ENCODE data around the gene DCAF12. TPM values are rescaled to one million over a fixed set of nuclear protein-coding genes. Genes with fewer than 3 reads are reported as not detected.
"Not testable (repeated sequence)": the region's sequence is repeated elsewhere in the genome, so short reads cannot be mapped to it uniquely, and the experiment has no call there.

Gene DCAF12
- total RNA-seq, result 13.5 and 18.8 TPM in 2 replicates

DNA sequence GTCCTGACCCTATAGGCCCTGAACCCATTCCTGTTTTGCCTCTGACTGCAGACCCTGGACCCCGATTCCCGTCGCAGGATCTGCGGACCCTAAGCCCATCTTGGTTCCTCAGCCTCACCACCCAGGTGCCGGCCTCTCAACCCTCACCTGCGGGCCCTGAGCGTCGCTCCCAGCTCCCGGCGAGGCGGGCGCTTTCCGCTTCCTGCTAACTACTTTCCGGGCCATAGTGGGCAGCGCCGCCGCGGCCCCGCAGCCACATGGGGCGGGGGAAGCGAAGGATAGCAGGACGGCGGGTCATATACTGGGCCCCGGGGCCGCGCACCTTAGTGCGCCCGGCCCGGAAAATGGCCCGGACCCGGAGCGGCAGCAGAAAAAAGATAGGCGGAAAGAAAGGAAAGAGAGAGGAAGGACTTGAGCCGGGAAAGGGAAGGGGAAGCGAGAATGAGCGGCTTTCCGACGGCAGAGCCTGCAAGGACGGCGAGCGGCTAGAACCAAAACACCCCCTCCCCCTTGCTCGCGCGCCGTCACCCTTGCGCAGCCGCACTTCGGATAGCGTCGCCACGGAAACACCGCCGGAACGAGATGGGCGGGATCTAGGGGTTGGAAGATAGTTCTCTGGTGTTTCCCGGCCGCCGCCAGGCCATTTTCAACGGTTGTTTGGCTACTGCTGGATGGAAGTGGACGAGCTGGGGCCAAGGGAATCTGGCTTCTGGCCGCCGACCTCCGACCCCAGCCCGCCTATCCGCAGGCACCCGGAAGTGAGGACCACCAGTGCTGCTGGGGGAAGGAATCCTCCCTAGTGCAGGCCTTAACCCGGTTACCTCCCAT is at the start of gene DCAF12:
Gene DCAF12 (minus strand): TSS at position 492 of the 828 bp plus-strand sequence. CDS start 267 bp downstream, at position 225.
- DNase-seq (ENCODE audit: low read depth in 2 of 2), result peak; percentile 93 to 96

GRCh38 chr9:34176089-34176488 is 49.6 kb upstream of the DCAF12 start:
- DNase-seq (ENCODE audit: low read depth in 2 of 2), result no peak

DNA sequence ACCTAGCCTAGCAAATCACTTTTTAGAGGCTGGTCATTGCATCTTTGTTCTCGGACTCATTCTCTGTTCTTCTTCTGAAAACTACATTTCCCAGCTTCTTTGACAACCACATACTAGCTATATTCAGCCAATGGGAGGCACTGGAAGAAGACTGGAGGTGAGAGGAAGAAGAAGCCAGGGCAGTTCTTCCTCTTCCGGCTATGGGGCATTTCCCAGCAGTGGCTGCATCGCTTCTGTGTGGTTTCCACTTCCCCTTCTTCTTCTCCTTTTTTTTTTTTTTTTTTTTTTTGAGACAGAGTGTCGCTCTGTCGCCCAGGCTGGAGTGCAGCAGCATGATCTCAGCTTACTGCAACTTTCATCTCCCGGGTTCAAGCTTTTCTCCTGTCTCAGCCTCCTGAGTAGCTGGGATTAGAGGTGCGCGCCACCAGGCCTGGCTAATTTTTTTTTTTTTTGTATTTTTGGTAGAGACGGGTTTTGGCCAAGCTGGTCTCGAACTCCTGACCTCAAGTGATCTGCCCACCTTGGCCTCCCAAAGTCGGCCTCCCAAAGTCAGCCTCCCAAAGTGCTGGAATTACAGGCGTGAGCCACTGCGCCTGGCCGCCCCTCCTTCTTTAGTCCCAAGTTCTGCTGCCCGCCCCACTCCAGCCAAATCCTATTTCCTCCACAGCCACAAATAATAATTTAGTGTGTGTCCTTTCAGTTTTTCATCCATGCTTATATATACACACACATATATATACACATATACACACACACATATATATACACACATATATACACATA is 45.4 kb upstream of the DCAF12 start:
- DNase-seq (ENCODE audit: low read depth in 2 of 2), result no peak

DNA sequence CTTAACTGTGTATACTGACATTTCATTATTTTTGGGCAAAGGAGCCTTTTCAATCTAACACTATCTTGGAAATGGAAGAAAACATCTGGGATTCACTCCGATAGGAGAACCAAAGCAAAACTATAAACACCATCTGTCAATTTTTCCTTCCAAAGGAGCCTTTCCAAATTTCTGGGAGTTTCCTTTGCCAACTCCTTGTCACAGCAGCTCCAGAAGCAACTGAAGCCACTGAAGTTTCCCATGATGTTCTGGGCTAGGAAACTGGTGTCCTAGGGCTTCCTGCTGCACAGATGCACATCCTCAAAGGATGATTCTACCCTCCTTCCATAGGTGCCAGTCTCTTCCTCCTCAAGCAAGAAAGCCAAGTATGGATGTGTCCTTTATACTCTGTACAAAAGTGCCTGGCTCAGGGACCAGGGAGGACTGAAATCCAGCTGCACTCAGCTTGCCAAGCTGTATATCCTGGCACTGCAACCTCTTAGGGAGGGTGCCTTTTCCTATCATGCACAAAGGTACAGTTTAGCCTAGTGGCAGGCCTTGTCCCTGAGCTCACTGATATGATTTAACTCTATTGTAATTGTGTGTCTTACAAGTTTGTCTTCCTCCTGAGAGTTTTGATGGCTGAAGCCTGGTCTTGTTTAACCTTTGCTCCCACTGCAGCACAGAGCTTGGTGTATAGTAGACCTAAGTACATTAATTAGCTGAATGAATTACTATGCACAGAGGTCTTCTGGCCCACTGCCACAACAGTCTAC is 43.9 kb upstream of the DCAF12 start:
- no peak for DNase-seq (ENCODE audit: low read depth in 2 of 2)

DNA sequence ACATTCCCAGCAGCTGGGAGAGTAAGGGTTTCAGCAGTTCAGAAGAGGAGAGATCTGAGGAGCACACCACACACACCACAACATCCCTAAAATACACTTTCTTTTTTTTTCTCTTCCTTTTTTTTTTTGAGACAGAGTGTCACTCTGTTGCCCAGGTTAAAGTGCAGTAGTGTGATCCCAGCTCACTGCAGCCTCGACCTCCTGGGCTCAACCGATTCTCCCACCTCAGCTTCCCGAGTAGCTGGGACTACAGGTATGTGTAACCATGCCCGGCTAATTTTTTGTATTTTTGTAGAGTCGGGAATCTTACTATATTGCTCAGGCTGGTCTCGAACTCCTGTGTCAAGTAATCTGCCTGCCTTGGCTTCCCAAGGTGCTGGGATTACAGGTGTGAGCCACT is 42.6 kb upstream of the DCAF12 start:
- DNase-seq (ENCODE audit: low read depth in 2 of 2), result no peak

GRCh38 chr9:34163434-34163833 is 36.9 kb upstream of the DCAF12 start:
- DNase-seq (ENCODE audit: low read depth in 2 of 2), result peak in 1 of 2 donors; percentile 50

DNA sequence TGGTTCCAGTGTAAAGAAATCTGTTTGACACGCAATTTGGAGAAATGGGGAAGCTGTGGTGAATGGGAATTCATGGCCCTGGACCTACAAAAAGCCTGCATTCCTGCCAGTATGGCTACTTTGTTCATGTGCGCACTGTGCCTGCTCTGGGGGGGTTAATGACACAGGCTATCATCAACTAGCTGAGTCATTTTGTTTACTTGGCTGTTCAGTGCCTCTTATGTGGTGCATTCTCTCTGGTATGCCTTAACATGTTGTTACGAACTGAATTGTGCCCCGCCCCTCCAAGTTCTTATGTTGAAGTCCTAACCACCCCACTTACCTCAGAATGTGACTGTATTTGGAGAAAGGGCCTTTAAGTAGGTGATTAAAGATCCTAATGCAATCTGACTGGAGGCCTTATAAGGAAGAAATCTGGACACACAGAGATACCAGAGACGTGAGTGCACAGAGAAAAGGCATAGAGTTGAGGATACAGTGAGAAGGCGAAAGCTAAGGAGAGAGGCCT is 31.9 kb upstream of the DCAF12 start:
- peak in 1 of 2 donors; percentile 17 for DNase-seq (ENCODE audit: low read depth in 2 of 2)

GRCh38 chr9:34157898-34158297 is 31.4 kb upstream of the DCAF12 start:
- DNase-seq (ENCODE audit: low read depth in 2 of 2), result no peak

DNA sequence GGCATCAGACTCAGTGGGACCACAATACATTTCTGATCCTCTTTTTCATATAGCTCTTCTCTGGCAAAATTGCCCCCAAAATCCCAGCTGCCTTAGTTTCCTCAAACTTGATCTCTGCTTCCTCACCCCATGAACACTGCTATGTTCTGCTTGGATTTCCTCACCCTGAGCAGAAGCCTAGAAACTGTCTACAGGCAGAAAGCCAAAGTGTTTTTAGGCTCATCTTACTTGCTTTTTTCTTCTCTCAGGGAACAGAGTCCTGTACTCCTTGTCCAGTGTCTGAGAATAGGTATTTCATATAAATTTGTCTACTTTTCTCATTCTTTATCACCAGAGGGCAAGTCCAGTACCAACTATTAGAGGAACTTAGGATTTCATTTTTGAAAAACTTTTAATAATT is 30.8 kb upstream of the DCAF12 start:
- no peak for DNase-seq (ENCODE audit: low read depth in 2 of 2)

DNA sequence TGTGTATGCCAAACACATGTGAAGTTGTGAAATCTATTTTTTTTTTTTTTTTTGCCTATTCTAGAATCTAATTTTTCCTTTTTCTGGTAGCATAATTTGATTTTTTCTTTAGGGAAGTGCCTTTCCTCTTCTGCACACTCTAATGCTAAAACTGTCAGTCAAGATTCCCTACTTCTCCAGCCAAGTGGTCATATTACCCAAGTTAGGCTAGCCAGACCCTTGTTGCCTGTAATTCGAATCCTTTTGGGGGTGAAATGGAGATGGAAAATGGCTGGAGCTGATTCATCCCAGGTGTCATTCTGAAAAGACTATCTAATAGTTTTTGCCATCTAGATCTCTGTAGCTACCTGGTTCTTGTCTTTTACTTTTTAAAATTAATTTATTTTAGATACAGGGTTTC is 27.6 kb upstream of the DCAF12 start:
- no peak for DNase-seq (ENCODE audit: low read depth in 2 of 2)

GRCh38 chr9:34151398-34151797 is 24.9 kb upstream of the DCAF12 start:
- DNase-seq (ENCODE audit: low read depth in 2 of 2), result no peak

DNA sequence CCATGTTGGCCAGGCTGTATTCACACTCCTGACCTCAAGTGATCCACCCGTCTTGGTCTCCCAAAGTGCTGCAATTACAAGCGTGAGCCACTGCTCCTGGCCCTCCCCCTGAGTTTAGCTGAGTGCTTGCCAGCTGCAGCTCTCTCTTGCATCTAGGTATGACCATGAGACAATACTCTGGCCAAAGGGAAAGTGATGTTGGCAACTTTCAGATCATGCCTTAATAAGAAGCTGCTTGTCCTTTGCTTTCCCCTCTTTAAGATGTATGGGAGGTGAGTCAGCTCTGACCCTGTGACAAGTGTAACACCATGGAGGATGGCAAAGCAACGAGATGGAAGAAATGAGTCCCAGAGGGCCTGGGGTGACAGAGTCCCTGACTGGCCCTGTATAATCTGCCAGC is 18.7 kb upstream of the DCAF12 start:
- DNase-seq (ENCODE audit: low read depth in 2 of 2), result no peak

GRCh38 chr9:34143116-34143515 is 16.6 kb upstream of the DCAF12 start:
- no peak for DNase-seq (ENCODE audit: low read depth in 2 of 2)

DNA sequence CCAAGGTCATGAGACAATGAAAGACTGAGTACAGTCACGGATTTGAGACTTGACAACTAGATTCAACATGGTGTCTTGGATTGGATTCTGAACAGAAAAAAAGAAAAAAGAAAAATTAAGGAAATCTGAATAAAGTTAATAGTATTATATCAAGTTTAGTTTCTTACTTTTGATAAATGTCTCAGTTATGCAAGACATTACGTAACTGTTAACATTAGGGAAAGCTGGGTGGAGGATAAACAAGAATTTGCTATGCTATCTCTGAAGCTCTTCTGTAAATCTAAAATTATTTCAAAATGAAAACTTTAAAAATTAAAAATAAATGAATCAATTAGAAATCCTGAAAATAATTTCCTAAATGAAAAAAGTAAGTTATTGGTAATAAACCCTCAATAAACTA is 14.4 kb upstream of the DCAF12 start:
- no peak for DNase-seq (ENCODE audit: low read depth in 2 of 2)

- peak; percentile 56 to 94 for DNase-seq (ENCODE audit: low read depth in 2 of 2)
These were observed 13.1 kb upstream of the DCAF12 start for GRCh38 chr9:34139477-34140146.

GRCh38 chr9:34138644-34139043 is 12.1 kb upstream of the DCAF12 start:
- not testable (repeated sequence) for DNase-seq (ENCODE audit: low read depth in 2 of 2)

DNA sequence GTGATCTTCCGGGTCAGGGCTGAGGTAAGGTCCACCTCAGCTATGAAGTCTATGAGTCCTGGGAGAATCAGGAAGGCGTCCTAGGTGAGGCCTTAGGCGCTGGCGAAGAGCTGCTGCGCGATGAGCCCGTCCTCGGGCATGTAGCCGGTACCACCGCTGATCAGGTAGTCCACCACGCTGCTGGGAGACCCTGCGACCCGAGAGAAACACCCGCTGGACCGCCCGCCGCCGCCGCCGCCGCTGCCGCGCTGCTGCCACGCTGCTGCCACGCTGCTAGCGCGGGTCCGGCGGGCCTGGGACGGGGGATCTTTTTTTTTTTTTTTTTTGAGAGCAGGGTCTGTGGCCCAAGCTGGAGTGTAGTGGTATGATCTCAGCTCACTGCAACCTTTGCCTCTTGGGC is 8.0 kb upstream of the DCAF12 start:
- no peak for DNase-seq (ENCODE audit: low read depth in 2 of 2)

- DNase-seq (ENCODE audit: low read depth in 2 of 2), result no peak
These were observed 7.0 kb upstream of the DCAF12 start for GRCh38 chr9:34133436-34133949.

- DNase-seq (ENCODE audit: low read depth in 2 of 2), result no peak
These were observed 5.1 kb upstream of the DCAF12 start for GRCh38 chr9:34131571-34131970.

GRCh38 chr9:34127035-34127948 is 794 bp upstream of the DCAF12 start:
- DNase-seq (ENCODE audit: low read depth in 2 of 2), result no peak

All from lung microvascular endothelial cell (primary cell).